Measurements from ENCODE around the gene MECP2. TPM values are rescaled to one million over a fixed set of nuclear protein-coding genes. Genes with fewer than 3 reads are reported as not detected.

MECP2 gene
- total RNA-seq, 3 donors from 2014 or later, result 56.3 to 58.3 (median 57.8) TPM

DNA sequence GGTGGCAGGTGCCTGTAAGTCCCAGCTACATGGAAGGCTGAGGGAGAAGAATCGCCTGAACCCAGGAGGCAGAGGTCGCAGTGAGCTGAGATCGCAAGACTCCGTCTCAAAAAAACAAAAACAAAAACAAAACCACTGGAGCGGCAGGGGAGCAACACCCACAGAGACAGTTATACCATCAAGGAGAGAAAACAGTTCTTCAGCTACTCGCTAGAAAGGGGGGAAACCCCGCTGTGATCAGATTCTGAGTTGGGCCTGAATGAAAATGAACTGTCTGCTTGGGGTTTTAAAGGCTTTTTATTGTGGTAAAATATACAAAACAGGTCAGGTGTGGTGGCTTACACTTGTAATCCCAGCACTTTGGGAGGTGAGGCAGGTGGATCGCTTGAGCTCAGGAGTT is 61.0 kb downstream of the MECP2 start:
- DNase-seq (ENCODE audit: low spot score in 2 of 2), result no peak
- TF ChIP-seq, protein P1, sequence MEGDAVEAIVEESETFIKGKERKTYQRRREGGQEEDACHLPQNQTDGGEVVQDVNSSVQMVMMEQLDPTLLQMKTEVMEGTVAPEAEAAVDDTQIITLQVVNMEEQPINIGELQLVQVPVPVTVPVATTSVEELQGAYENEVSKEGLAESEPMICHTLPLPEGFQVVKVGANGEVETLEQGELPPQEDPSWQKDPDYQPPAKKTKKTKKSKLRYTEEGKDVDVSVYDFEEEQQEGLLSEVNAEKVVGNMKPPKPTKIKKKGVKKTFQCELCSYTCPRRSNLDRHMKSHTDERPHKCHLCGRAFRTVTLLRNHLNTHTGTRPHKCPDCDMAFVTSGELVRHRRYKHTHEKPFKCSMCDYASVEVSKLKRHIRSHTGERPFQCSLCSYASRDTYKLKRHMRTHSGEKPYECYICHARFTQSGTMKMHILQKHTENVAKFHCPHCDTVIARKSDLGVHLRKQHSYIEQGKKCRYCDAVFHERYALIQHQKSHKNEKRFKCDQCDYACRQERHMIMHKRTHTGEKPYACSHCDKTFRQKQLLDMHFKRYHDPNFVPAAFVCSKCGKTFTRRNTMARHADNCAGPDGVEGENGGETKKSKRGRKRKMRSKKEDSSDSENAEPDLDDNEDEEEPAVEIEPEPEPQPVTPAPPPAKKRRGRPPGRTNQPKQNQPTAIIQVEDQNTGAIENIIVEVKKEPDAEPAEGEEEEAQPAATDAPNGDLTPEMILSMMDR (IDR thresholded peaks at IDR 0.05), result no peak
- no peak for TF ChIP-seq POLR2A (IDR thresholded peaks at IDR 0.05)
- no peak for TF ChIP-seq POLR2AphosphoS5 (IDR thresholded peaks at IDR 0.05)
- Histone ChIP-seq H3K9me3 (no peaks in the 10 kb centered on the region), H3K4me1 (no peaks in the 10 kb centered on the region), H3K27ac (no peak overlapping the region), H3K36me3 (no peaks in the 10 kb centered on the region), H3K4me3 (no peak overlapping the region), H3K27me3 (peaks cover 0 to 52% of the 10 kb centered on the region in 2 donors)
- intact Hi-C loops (cut with DNase I; ENCODE audit: low total_unique reads), result no loop called here

DNA sequence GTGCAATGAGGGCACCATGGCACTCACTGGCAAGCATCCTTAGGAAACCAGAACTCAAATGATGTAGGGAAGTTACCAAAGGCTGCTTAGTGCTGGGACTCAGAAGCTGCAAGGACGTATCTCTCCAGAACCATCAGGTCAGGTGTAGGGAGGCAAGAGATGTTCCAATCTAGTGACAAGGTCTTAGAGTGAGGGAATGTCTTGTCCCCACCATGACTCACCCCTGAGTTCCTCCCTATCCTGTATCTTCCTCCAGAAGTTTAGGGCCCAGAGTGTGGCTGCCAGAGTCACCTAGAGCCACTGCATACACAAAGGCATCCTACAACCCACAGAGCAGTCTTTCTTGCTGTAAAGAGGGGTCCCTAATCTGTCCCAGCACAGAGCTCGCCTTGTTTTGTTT is 63.7 kb downstream of the MECP2 start:
- DNase-seq (ENCODE audit: low spot score in 2 of 2), result no peak
- Histone ChIP-seq H3K27me3 (peaks cover 0 to 48% of the 10 kb centered on the region in 2 donors), H3K4me1 (no peaks in the 10 kb centered on the region), H3K4me3 (no peak overlapping the region), H3K9me3 (no peaks in the 10 kb centered on the region), H3K27ac (no peak overlapping the region), H3K36me3 (no peaks in the 10 kb centered on the region)
- TF ChIP-seq, protein P1 (IDR thresholded peaks at IDR 0.05), result no peak
- TF ChIP-seq POLR2AphosphoS5 (IDR thresholded peaks at IDR 0.05), result no peak
- TF ChIP-seq POLR2A (IDR thresholded peaks at IDR 0.05), result no peak
- intact Hi-C loops (cut with DNase I; ENCODE audit: low total_unique reads), result no loop called here

DNA sequence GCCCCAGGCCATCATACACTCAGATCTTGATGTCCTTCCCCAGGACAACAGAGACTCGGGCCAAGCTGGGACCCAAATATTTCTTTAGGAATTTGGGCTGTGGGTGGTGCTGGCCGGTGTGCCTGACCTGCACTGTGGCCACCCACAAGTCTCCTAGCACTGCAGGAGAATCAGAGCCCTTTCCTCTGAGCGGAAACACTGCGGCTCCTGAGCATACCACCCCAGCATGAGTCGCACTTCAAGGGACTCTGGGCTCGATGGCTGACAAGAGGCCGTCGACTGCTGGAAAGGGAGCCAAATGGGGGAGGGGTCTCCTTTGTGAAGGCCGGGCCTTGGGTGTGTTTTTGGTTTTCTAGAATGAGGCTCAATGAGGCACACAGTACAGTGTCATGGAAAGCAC is 64.9 kb downstream of the MECP2 start:
- no peak overlapping the region for H3K27ac ChIP-seq
- H3K9me3 ChIP-seq, result no peaks in the 10 kb centered on the region
- DNase-seq (ENCODE audit: low spot score in 2 of 2), result no peak
- H3K36me3 ChIP-seq, result no peaks in the 10 kb centered on the region
- no peak overlapping the region for H3K4me3 ChIP-seq
- peaks cover 0 to 55% of the 10 kb centered on the region in 2 donors for H3K27me3 ChIP-seq
- intact Hi-C loops (cut with DNase I; ENCODE audit: low total_unique reads), result no loop called here
- TF ChIP-seq POLR2AphosphoS5 (IDR thresholded peaks at IDR 0.05) (no peak), POLR2A (IDR thresholded peaks at IDR 0.05) (no peak)
- TF ChIP-seq, protein P1 (IDR thresholded peaks at IDR 0.05), result no peak
- no peaks in the 10 kb centered on the region for H3K4me1 ChIP-seq

DNA sequence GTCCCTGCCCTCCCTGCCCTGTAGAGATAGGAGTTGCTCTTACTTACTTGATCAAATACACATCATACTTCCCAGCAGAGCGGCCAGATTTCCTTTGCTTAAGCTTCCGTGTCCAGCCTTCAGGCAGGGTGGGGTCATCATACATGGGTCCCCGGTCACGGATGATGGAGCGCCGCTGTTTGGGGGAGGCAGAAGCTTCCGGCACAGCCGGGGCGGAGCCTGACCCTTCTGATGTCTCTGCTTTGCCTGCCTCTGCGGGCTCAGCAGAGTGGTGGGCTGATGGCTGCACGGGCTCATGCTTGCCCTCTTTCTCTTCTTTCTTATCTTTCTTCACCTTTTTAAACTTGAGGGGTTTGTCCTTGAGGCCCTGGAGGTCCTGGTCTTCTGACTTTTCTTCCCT is 65.4 kb downstream of the MECP2 start:
- Histone ChIP-seq H3K4me1 (no peaks in the 10 kb centered on the region), H3K4me3 (no peak overlapping the region), H3K9me3 (no peaks in the 10 kb centered on the region), H3K27ac (no peak overlapping the region), H3K27me3 (peaks cover 0 to 60% of the 10 kb centered on the region in 2 donors), H3K36me3 (no peaks in the 10 kb centered on the region)
- TF ChIP-seq, protein P1 (IDR thresholded peaks at IDR 0.05), result no peak
- intact Hi-C loops (cut with DNase I; ENCODE audit: low total_unique reads), result no loop called here
- no peak for DNase-seq (ENCODE audit: low spot score in 2 of 2)

DNA sequence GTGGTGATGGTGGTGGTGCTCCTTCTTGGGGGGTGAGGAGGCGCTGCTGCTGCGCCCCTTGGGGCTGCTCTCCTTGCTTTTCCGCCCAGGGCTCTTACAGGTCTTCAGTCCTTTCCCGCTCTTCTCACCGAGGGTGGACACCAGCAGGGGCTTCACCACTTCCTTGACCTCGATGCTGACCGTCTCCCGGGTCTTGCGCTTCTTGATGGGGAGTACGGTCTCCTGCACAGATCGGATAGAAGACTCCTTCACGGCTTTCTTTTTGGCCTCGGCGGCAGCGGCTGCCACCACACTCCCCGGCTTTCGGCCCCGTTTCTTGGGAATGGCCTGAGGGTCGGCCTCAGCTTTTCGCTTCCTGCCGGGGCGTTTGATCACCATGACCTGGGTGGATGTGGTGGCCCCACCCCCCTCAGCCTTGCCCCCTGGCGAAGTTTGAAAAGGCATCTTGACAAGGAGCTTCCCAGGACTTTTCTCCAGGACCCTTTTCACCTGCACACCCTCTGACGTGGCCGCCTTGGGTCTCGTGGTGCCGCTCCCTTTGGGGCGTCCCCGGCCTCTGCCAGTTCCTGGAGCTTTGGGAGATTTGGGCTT is 66.7 kb downstream of the MECP2 start:
- peaks cover 0 to 66% of the 10 kb centered on the region in 2 donors for H3K27me3 ChIP-seq
- no peaks in the 10 kb centered on the region for H3K9me3 ChIP-seq
- no peaks in the 10 kb centered on the region for H3K36me3 ChIP-seq
- intact Hi-C loops (cut with DNase I; ENCODE audit: low total_unique reads), result no loop called here
- no peak overlapping the region for H3K4me3 ChIP-seq
- DNase-seq (ENCODE audit: low spot score in 2 of 2), result no peak
- no peaks in the 10 kb centered on the region for H3K4me1 ChIP-seq
- no peak overlapping the region for H3K27ac ChIP-seq
- TF ChIP-seq POLR2AphosphoS5 (IDR thresholded peaks at IDR 0.05) (no peak), POLR2A (IDR thresholded peaks at IDR 0.05) (no peak)
- TF ChIP-seq, protein P1 (IDR thresholded peaks at IDR 0.05), result no peak

Data from breast epithelium (tissue), 4 donors.